HG03095 (cell line): ENCODE measurements around the gene ESR1.
A peak's percentile ranks its signal among the peaks of the same experiment; 100 is the strongest.

Experiments
- ATAC-seq: cut with Tn5 transposase; IDR thresholded peaks from one replicate; pipeline ENCODE4 v1.9.1; 2021; ENCODE audit warnings: moderate library complexity; ENCODE audit not compliant: unreplicated experiment

The ESR1 gene

DNA sequence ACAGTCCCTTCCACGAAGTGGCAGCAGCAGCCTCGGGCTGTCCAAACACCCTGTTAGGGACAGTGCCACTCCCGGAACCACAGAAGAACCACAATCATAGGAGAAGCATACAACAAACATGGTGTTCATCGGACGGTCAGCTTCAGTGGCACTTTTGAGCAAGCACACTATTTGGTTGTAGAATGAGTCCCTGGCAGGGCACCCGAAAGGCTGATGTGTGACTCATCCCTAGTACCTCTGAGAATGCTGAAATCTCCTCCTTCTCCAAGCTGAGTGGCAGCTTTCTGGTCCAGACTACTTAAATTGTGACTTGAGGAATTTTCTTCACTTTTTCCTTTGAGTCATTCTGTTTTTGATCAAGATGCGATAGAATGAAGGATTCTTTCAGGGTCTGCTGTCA lies 282.5 kb downstream of the ESR1 start:
- ATAC-seq: no peak

- ATAC-seq: no peak
Measured at GRCh38 chr6:152091201-152091600, 283.7 kb downstream of the ESR1 start.

DNA sequence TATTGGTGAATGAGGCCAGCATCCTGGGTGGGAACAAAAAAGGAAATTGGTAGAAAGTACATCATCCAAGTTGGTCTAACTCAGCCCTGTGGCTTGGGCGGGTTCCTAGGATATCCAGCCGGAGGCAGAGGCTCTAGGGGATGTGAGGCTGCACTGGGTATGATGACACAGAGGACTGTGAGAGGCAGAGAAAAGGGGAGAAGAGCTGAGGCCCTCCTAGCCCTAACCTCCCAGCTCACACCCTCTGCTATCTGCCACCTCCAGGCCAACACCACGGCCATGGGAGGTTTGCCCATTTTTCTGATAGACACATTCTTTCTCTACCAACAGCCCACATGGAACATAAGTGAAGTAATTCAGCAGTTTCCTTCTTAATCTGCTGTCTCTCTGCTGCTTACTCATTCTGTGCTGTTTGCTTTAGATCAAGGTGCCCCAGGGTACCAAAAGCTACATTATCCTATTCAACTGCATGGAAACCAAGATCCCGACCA lies 284.4 kb downstream of the ESR1 start:
- ATAC-seq: no peak

GRCh38 chr6:152093711-152094110 lies 286.2 kb downstream of the ESR1 start:
- no peak for ATAC-seq

DNA sequence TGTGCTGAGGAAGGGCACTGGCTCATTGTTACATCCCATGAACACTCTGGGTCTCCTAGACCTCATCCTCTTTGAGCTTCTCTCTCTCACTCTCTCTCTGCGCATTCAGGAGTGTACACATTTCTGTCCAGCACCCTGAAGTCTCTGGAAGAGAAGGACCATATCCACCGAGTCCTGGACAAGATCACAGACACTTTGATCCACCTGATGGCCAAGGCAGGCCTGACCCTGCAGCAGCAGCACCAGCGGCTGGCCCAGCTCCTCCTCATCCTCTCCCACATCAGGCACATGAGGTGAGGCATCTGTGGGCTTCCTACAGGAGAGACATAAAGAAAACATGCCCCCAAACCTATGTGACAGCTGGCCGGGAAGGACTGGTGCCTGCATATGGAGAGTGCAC lies 286.8 kb downstream of the ESR1 start:
- ATAC-seq: no peak

DNA sequence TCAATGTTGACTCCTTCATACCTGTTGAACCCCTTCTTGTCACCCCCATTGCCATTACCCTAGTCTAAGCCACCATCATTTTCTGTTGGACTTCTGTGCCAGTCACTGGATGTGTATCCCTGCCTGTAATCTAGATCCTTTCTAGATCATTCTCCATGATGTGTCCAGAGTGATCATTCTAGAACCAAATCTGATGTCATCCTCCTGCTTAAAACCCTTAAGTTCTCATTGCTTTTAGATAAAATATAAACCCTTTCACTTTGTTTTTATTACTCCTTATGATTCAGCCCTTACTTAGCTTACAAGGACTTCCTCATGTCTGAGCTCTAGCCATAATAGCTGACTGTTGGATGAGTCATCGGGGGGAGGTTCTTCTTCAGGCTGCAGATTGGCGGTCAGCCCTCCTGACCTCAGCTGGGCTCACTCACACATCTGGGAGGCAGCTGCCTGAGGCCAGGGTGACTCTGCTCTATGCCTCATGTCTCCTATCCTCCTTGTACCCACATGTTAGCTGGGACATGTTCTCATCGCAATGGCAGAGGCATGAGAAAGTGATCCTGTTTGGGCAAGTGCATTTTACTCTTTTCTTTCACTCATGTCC lies 287.6 kb downstream of the ESR1 start:
- ATAC-seq: no peak

- no peak for ATAC-seq
Measured at GRCh38 chr6:152096863-152097496, 289.5 kb downstream of the ESR1 start.

- no peak for ATAC-seq
Measured at GRCh38 chr6:152098683-152099082, 291.2 kb downstream of the ESR1 start.

DNA sequence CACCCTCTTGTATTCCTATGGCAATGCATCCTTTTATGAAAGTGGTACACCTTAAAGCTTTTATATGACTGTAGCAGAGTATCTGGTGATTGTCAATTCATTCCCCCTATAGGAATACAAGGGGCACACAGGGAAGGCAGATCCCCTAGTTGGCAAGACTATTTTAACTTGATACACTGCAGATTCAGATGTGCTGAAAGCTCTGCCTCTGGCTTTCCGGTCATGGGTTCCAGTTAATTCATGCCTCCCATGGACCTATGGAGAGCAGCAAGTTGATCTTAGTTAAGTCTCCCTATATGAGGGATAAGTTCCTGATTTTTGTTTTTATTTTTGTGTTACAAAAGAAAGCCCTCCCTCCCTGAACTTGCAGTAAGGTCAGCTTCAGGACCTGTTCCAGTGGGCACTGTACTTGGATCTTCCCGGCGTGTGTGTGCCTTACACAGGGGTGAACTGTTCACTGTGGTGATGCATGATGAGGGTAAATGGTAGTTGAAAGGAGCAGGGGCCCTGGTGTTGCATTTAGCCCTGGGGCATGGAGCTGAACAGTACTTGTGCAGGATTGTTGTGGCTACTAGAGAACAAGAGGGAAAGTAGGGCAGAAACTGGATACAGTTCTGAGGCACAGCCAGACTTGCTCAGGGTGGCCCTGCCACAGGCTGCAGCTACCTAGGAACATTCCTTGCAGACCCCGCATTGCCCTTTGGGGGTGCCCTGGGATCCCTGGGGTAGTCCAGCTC lies 292.1 kb downstream of the ESR1 start:
- ATAC-seq: no peak

GRCh38 chr6:152100183-152100618 lies 292.7 kb downstream of the ESR1 start:
- ATAC-seq: no peak

GRCh38 chr6:152107973-152108372 lies 300.5 kb downstream of the ESR1 start:
- ATAC-seq: no peak

DNA sequence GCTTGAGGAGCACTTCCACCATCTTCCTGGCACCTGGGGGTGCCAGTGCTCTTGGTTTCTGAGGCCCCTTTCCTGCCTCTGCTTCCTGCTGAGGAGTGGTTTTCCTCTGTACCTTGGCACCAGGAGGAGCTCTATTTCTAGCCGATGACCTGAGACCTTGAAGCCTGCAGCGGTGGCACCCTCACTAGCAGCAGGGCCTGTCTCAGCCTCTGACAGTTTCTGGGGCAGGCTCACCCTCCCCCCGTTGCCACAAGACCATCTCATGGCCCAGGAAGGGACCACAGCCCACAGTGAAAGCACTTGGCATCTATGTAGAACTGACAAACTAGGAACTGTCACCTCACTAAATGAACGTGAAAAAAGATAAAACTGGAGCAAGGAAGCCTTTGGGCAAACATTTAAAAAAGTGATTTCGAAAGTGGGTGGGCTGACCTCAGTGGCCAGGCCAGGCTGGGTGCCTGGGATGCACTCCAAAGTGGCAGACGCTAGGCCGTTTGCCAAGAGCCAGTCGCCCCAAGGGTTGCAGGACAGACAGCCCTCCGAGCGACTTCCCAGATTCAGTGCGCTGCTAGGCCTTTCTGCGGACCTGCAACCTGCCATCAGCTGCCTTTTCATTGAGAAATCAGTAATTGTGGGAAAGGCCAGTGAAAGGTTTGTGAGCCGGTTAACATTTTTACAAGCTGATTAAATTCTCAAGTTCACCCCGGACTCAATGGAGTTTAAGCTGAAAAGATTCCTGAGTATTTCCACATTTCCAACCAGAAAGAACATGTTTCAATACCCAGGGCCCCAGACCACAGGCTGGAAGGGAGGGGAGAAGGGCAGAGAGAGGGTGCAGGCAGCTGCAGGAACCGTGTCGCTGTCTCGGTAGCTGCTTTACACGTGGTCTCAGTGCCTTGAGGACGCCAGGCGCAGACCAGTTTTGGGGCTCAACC lies 303.7 kb downstream of the ESR1 start:
- ATAC-seq: no peak

DNA sequence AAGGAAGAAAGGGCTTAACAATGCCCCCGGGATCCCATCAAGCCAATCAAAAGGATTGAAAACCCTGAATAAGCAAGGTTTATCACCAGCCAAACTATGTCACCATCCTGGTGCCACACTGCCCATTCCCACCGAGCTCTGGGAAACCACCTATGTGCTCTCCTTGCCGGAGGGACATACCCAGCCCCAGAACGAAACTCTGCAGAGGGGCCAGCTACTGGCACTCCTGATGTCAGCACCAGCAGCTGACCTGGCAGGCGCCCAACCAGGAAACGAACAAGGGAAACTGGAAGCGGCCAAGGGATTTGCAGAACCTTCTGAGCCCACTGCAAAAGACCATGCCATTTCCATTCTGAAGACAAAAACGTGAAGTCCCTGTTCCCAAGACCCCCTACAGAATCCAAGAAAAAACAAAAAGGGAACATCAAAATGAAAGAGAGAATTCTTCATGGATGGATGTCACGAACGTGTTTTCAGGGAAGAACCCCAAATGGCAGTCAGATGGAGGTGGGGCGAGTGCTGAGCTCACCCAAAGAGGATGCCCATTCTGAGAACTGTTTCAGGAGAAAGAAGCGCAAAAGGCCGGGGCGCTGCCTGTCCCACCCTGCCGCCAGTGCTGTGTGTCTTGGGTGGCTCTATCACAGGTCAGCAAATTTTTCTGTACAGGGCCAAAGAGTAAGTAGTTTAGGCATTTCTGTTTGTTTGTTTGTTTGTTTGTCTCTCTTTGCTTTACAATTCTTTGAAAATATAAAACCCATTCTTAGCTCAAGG lies 305.2 kb downstream of the ESR1 start:
- no peak for ATAC-seq

- ATAC-seq: peak; percentile 63
Measured at GRCh38 chr6:152117156-152118133, 310.0 kb downstream of the ESR1 start.

DNA sequence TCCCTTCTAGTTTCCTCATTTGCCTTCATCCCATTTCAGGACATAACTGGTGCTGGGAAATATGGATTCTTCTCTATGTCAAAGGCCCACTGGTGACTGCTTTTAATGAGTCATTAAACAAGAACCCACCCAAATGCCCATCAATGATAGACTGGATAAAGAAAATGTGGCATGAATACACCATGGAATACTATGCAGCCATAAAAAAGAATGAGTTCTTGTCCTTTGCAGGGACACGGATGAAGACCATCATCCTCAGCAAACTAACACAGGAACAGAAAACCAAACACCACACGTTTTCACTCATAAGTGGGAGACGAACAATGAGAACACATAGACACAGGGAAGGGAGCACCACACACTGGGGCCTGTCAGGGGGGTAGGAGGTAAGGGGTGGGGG lies 310.7 kb downstream of the ESR1 start:
- no peak for ATAC-seq

- ATAC-seq: no peak
Measured at GRCh38 chr6:152118678-152119077, 311.2 kb downstream of the ESR1 start.

DNA sequence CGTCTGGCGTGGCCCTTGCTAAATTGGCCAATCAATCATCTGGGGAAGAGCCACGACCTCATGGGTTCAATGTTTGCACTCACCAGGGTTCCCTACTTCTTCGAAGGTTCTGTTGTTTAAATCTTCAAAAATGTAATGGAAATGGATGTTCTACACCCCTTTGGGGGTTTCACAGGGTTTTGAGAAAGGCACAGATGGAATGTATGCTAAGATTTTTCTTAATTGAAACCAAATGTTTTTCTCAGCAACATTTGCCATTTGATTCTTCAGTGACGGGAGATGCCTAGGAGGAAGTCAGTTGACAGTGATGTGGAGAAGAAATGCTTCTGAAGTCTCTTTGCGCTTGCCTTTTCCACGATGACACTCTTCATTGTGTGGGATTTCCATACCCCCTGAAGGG lies 312.3 kb downstream of the ESR1 start:
- no peak for ATAC-seq

DNA sequence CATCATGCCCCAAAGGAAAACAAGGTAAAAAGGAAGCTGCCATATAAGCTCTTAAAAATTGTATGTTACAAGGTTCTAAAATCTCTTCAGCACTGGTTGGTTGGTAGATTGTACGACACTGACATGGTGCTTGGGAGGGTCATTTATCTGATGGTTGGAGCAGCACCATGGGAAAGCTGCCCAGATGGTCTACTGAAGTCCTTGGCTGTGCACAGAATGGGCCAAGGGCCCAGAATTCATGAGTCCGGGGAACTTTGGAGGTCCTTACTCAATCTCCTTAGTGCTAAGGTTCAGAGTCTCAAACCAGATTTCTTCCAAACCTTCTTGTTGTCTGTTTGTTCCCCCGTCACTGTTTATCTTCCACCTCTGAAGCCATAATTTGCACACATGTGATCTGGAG lies 314.4 kb downstream of the ESR1 start:
- ATAC-seq: no peak

DNA sequence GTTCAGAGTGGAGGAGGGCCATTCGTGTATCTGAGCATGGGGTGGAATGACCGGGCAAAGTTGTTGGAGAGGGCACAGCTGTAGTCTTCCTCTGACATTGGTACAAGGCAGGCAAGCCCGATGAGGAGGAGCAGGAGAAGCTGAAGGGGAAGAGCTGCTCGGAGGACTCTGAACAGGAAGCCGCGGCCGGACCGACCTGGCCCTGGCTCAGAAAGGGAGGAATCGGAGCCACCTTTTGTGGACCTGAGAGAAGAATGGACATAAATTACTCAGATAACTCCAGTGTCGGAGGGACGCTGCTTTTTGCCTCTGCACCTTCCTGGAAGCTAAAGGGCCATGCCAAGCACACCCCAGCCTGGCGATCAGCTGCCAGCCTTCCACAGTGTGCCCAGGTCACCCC lies 315.0 kb downstream of the ESR1 start:
- ATAC-seq: no peak
